PC-9 (cell line): Measurements from ENCODE around the gene TGM1.

ENCODE experiments used
- EZH2 ChIP-seq: fragments of 200-600 bp; sonication (generic); IDR thresholded peaks from 2 replicates; pipeline ENCODE4 v1.8.0; 2017; ENCODE audit warnings: antibody characterized with exemption, low read depth
- TF ChIP-seq, protein P1 (sequence below): fragments of 200-600 bp; sonication (generic); conservative IDR thresholded peaks from 2 replicates; pipeline ENCODE4 v1.6.1; 2017; ENCODE audit warnings: mixed run types, antibody characterized with exemption, mild to moderate bottlenecking, moderate library complexity

- TF ChIP-seq, protein P1, sequence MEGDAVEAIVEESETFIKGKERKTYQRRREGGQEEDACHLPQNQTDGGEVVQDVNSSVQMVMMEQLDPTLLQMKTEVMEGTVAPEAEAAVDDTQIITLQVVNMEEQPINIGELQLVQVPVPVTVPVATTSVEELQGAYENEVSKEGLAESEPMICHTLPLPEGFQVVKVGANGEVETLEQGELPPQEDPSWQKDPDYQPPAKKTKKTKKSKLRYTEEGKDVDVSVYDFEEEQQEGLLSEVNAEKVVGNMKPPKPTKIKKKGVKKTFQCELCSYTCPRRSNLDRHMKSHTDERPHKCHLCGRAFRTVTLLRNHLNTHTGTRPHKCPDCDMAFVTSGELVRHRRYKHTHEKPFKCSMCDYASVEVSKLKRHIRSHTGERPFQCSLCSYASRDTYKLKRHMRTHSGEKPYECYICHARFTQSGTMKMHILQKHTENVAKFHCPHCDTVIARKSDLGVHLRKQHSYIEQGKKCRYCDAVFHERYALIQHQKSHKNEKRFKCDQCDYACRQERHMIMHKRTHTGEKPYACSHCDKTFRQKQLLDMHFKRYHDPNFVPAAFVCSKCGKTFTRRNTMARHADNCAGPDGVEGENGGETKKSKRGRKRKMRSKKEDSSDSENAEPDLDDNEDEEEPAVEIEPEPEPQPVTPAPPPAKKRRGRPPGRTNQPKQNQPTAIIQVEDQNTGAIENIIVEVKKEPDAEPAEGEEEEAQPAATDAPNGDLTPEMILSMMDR = peak; percentile 64
- TF ChIP-seq EZH2 = no peak
Observed at GRCh38 chr14:24271134-24271833, 8.3 kb upstream of the TGM1 start, which contains the start of gene RABGGTA.
